HG03442 (cell line): ENCODE data around the gene LPO.

Source experiments
- ATAC-seq: cut with Tn5 transposase; IDR thresholded peaks from one replicate; pipeline ENCODE4 v1.9.1; 2021; ENCODE audit warnings: mild to moderate bottlenecking, moderate library complexity; ENCODE audit not compliant: unreplicated experiment

LPO gene

DNA sequence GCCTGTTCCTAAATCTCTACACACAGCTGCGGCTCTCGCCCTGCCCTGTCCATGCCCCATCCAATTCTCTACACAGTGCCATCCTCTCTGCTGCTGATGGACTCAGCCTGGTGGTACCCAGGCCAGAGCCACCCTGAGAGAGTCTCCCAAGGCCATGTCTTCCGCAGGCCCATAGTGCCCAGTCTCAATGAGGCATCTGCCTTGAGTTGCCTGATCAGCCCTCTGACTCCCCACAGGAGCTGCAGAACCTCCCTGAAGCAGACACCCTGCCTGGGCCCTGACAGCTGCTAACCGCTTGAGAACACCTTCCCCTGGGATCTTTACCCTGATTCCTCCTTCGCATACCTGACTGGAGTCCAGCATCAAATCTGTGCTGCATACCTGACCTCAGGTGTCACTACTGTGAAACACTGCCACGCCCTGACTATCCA, 76.9 kb downstream of the LPO start:
- ATAC-seq: no peak

DNA sequence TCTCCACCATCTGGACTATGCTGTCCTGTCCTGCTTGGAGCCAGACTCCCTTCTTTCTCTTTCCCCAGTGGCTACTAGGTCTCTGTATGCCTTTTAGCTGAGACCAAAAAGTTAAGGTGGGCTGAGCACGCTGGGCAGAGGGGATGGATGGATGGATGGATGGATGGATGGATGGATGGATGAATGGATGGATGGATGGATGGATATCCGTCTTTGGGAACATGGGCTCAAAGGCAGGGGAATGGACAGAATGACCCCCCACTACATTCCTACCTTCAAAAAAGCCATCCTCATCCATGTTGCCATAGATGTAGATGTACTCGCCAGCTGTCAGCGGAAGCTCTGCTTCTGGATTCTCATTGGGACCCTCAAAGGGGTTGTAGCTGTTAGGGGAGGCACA, 77.4 kb downstream of the LPO start:
- ATAC-seq: no peak

DNA sequence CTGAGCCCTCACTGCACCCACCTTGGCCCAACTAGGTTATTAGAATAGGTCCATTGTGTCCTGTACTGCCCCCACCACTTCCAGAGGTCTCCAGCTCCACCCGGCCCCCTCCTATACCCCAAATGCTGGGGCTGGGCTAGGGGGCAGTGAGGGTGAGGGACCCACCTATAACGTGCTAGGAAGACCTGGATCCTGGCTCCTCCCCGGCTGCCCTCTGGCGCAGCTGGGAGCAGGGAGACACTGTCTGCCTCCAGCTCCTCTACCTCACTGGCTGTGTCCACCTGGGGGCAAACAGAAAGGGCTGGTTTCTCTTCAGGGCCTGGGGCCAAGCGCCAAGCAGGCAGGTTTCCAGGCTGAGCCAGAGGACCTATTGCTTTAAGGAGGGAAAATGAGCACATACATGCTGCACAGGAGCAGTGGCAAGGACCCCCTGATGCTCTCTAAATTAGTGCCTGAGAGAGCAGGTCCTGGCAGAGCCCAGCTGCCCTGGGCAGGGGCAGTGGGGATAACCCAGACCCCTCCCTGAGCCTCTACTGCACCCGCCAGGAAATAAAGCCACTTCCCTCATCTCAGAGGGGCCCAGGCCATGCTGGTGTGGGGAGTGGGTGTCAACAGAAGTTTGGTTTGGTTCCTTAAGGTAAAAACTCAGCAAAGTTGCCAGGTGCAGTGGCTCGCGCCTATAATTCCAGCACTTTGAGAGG, 78.0 kb downstream of the LPO start:
- no peak for ATAC-seq

DNA sequence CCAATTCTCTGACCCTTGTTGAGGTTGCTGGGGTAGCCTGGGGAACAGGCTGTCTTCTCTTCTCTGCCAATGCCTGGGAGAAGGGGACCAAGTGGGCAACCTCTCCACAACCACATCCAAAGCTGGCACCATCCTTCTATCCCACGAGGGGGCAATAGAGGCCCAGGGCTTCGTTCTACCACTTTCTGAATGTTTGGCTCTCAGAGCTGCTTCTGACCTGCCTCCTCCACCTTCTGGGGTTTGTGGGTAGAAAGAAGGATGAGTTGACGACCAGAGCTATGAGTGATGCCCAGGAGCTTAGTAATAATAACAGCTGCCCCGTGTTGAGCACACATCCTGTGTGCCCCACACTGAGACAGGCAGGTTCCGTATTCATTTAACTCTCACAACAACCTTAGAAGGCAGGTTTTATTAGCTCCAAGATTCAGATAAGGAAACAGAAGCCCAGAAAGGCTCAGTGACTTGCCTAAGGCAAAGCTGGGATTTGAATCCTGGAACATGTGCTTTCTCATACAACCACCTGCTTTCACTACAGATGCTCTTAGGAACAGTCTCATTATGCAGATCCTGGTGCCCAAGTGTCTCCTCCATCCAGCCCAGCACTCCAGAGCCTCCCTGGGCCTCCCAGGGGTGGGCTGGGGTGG, 79.2 kb downstream of the LPO start:
- peak; percentile 77 for ATAC-seq

DNA sequence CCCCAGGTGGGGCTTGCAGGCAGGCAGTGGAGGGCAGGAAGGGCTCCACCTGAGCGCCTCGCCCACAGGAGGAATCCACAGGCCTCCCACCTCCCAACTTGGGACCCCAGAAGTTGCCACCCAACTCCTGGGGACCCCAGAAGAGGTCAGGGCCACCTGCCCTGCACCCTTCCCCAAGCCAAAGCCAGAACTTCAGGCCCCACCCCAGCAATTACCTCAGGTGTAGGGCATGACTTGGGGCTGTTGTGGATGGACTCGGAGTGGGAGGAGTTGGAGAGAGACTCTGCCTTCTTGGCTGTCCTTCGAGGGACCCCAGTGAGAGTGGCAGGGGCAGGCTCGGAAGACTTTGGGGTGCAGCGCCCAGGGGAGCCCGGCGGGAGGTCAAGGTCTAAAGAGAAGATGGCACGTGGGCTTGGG, 79.7 kb downstream of the LPO start:
- ATAC-seq: no peak
